Neural cell (in vitro differentiated cells): Measurements from ENCODE around the gene MYG1. TPM values are rescaled to one million over a fixed set of nuclear protein-coding genes. Genes with fewer than 3 reads are reported as not detected.

Experiments
- H2AFZ ChIP-seq: fragments of 200-600, 300-800 bp; sonication (generic), shearing (Covaris generic); 2 replicates; pipeline ENCODE4 v1.6.0; 2014; ENCODE audit warnings: low read depth, mild to moderate bottlenecking, antibody characterized with exemption, low read length, moderate library complexity
- H3F3A ChIP-seq: fragments of 200-600 bp; shearing (Covaris generic); 2 replicates; pipeline ENCODE4 v1.6.1; 2016; ENCODE audit warnings: mild to moderate bottlenecking, moderate library complexity, mixed read lengths, antibody characterized with exemption, low read length; ENCODE audit not compliant: insufficient read depth, poor library complexity, severe bottlenecking
- H3K27ac ChIP-seq: fragments of 200-600, 300-800 bp; sonication (generic), shearing (Covaris generic); 2 replicates; pipeline ENCODE4 v1.5.1; 2014; ENCODE audit warnings: mild to moderate bottlenecking, low read length, moderate library complexity
- H3K27me3 ChIP-seq: fragments of 300-800, 200-600 bp; sonication (generic), shearing (Covaris generic); 2 replicates; pipeline ENCODE4 v1.6.0; 2014; ENCODE audit warnings: mild to moderate bottlenecking, low read depth, low read length, moderate library complexity; ENCODE audit not compliant: insufficient read depth
- H3K36me3 ChIP-seq: fragments of 300-800, 200-600 bp; sonication (generic), shearing (Covaris generic); 2 replicates; pipeline ENCODE4 v1.5.1; 2014; ENCODE audit warnings: mild to moderate bottlenecking, antibody characterized with exemption, low read length, moderate library complexity; ENCODE audit not compliant: insufficient read depth
- H3K4me2 ChIP-seq: fragments of 300-800, 200-600 bp; sonication (generic), shearing (Covaris generic); 2 replicates; pipeline ENCODE4 v1.6.0; 2014; ENCODE audit warnings: mild to moderate bottlenecking, low read length
- H3K4me3 ChIP-seq: fragments of 300-800, 200-600 bp; sonication (generic), shearing (Covaris generic); 2 replicates; pipeline ENCODE4 v1.5.1; 2014; ENCODE audit warnings: mild to moderate bottlenecking, low read length, moderate library complexity
- H3K79me2 ChIP-seq: fragments of 200-600 bp; shearing (Covaris generic); replicated peaks from 2 replicates; pipeline ENCODE4 v1.6.0; 2014; ENCODE audit warnings: mild to moderate bottlenecking, low read length, moderate library complexity; ENCODE audit not compliant: insufficient read depth
- H3K9ac ChIP-seq: fragments of 300-800, 200-600 bp; sonication (generic), shearing (Covaris generic); 2 replicates; pipeline ENCODE4 v1.6.1; 2016; ENCODE audit warnings: mild to moderate bottlenecking, low read length, mixed read lengths
- H3K9me2 ChIP-seq: fragments of 200-600 bp; shearing (Covaris generic); 2 replicates; pipeline ENCODE4 v1.6.1; 2016; ENCODE audit warnings: mild to moderate bottlenecking, low read length, mixed read lengths; ENCODE audit not compliant: insufficient read depth
- H3K9me3 ChIP-seq: fragments of 200-600, 300-800 bp; sonication (generic), shearing (Covaris generic); 2 replicates; pipeline ENCODE4 v1.6.1; 2016; ENCODE audit warnings: mild to moderate bottlenecking, mixed run types, low read length, moderate library complexity, mixed read lengths
- H4K20me1 ChIP-seq: fragments of 200-600 bp; shearing (Covaris generic); 2 replicates; pipeline ENCODE4 v1.6.1; 2016; ENCODE audit warnings: mild to moderate bottlenecking, mixed run types; ENCODE audit not compliant: insufficient read depth
- CTCF ChIP-seq: fragments of 450-650 bp; IDR thresholded peaks from 2 replicates; pipeline ENCODE4 v1.5.1; 2014; ENCODE audit warnings: antibody characterized with exemption, mild to moderate bottlenecking, moderate library complexity; ENCODE audit not compliant: poor library complexity, severe bottlenecking
- EP300 ChIP-seq: fragments of 450-650 bp; conservative IDR thresholded peaks from 2 replicates; pipeline ENCODE4 v1.6.1; 2014; ENCODE audit warnings: antibody characterized with exemption, mild to moderate bottlenecking, moderate library complexity; ENCODE audit not compliant: poor library complexity, severe bottlenecking
- EZH2 ChIP-seq: fragments of 200-600, 300-800 bp; shearing (Covaris generic), sonication (generic); IDR thresholded peaks from 2 replicates; pipeline ENCODE4 v1.6.1; 2014; ENCODE audit warnings: antibody characterized with exemption, low read length, borderline replicate concordance, mild to moderate bottlenecking; ENCODE audit not compliant: insufficient read depth, poor library complexity, severe bottlenecking
- MXI1 ChIP-seq: fragments of 450-650 bp; conservative IDR thresholded peaks from 2 replicates; pipeline ENCODE4 v1.6.1; 2014; ENCODE audit warnings: antibody characterized with exemption, mild to moderate bottlenecking; ENCODE audit not compliant: poor library complexity, severe bottlenecking
- POLR2AphosphoS5 ChIP-seq: IDR thresholded peaks from 2 replicates; pipeline ENCODE4 v1.6.1; 2012
- RAD21 ChIP-seq: fragments of 450-650 bp; conservative IDR thresholded peaks from 2 replicates; pipeline ENCODE4 v1.6.1; 2014; ENCODE audit warnings: antibody characterized with exemption, mild to moderate bottlenecking, moderate library complexity
- REST ChIP-seq: IDR thresholded peaks from 2 replicates; pipeline ENCODE4 v1.6.1; 2012; ENCODE audit warnings: borderline replicate concordance
- SMC3 ChIP-seq: fragments of 450-650 bp; conservative IDR thresholded peaks from 2 replicates; pipeline ENCODE4 v1.6.1; 2014; ENCODE audit warnings: antibody characterized with exemption, mild to moderate bottlenecking, moderate library complexity; ENCODE audit not compliant: poor library complexity
- TAF1 ChIP-seq: IDR thresholded peaks from 2 replicates; pipeline ENCODE4 v1.6.1; 2012; ENCODE audit warnings: low read depth
- polyA plus RNA-seq: library from polyadenylated mRNA; depleted of rRNA; stranded (reverse); fragments of >200 nt; gene quantifications from 2 replicates; pipeline ENCODE4 v1.2.3, GENCODE V29; 2014

MYG1 gene
- polyA plus RNA-seq, 1 donor from 2014 or later: 70.5 TPM

GRCh38 chr12:53252349-53252916, 47.1 kb upstream of the MYG1 start:
- peak; percentile 9 for TF ChIP-seq REST
- peak; percentile 4 for TF ChIP-seq MXI1
- TF ChIP-seq SMC3: no peak
- peak overlapping the region; percentile 93 for H3K4me3 ChIP-seq
- no peaks in the 10 kb centered on the region for H3K9me2 ChIP-seq
- H2AFZ ChIP-seq: peak overlapping the region; percentile 87
- no peaks in the 10 kb centered on the region for H3K9me3 ChIP-seq
- peaks cover 8% of the 10 kb centered on the region for H3K79me2 ChIP-seq
- no peaks in the 10 kb centered on the region for H4K20me1 ChIP-seq
- no peaks in the 10 kb centered on the region for H3F3A ChIP-seq
- H3K27me3 ChIP-seq: no peaks in the 10 kb centered on the region
- peak overlapping the region; percentile 56 for H3K27ac ChIP-seq
- no peaks in the 10 kb centered on the region for H3K36me3 ChIP-seq
- peak overlapping the region; percentile 84 for H3K9ac ChIP-seq
- peak overlapping the region; percentile 87 for H3K4me2 ChIP-seq

- Histone ChIP-seq H3K27ac (no peak overlapping the region), H3K9me2 (no peaks in the 10 kb centered on the region), H3K4me2 (peak overlapping the region; percentile 87), H4K20me1 (no peaks in the 10 kb centered on the region), H3F3A (no peaks in the 10 kb centered on the region), H3K4me3 (peak overlapping the region; percentile 93), H3K79me2 (peaks cover 8% of the 10 kb centered on the region), H3K9me3 (no peaks in the 10 kb centered on the region), H3K27me3 (no peaks in the 10 kb centered on the region), H3K36me3 (no peaks in the 10 kb centered on the region), H2AFZ (no peak overlapping the region), H3K9ac (no peak overlapping the region)
- TF ChIP-seq REST: no peak
- no peak for TF ChIP-seq EZH2
- TF ChIP-seq RAD21: no peak
- TF ChIP-seq TAF1: no peak
- TF ChIP-seq SMC3: no peak
- TF ChIP-seq MXI1: no peak
- no peak for TF ChIP-seq POLR2AphosphoS5
- no peak for TF ChIP-seq CTCF
- no peak for TF ChIP-seq EP300
These were observed 46.2 kb upstream of the MYG1 start for GRCh38 chr12:53253298-53253697.
